Measurements from ENCODE around the gene MMP24OS.
A peak's percentile ranks its signal among the peaks of the same experiment; 100 is the strongest.

MMP24OS gene

GRCh38 chr20:35291654-35292503 is 14.0 kb upstream of the MMP24OS start, which contains the start of gene FAM83C:
FAM83C (minus strand) TSS chr20:35292425; CDS start chr20:35292304, 121 bp downstream.
- DNase-seq (ENCODE audit: low read depth in 3 of 3): no peak

GRCh38 chr20:35290887-35291417 is 13.0 kb upstream of the MMP24OS start:
- no peak for DNase-seq (ENCODE audit: low read depth in 3 of 3)

GRCh38 chr20:35290186-35290886 is 12.4 kb upstream of the MMP24OS start:
- DNase-seq (ENCODE audit: low read depth in 3 of 3): no peak

GRCh38 chr20:35288325-35289060 is 10.6 kb upstream of the MMP24OS start:
- DNase-seq (ENCODE audit: low read depth in 3 of 3): no peak

GRCh38 chr20:35287509-35288324 is 9.8 kb upstream of the MMP24OS start:
- no peak for DNase-seq (ENCODE audit: low read depth in 3 of 3)

GRCh38 chr20:35286899-35287508 is 9.1 kb upstream of the MMP24OS start:
- DNase-seq (ENCODE audit: low read depth in 3 of 3): no peak

GRCh38 chr20:35286077-35286898 is 8.4 kb upstream of the MMP24OS start:
- no peak for DNase-seq (ENCODE audit: low read depth in 3 of 3)

- DNase-seq (ENCODE audit: low read depth in 3 of 3): no peak
These were observed 7.8 kb upstream of the MMP24OS start for GRCh38 chr20:35285806-35286076.

GRCh38 chr20:35284992-35285805 is 7.3 kb upstream of the MMP24OS start:
- no peak for DNase-seq (ENCODE audit: low read depth in 3 of 3)

GRCh38 chr20:35284267-35284991 is 6.5 kb upstream of the MMP24OS start, which contains the start of gene EIF6:
EIF6 (minus strand) TSS chr20:35284772; CDS start chr20:35284487, 285 bp downstream.
- peak; percentile 51 to 64 (median 53) for DNase-seq (ENCODE audit: low read depth in 3 of 3)

- peak in 2 of 3 experiments; percentile 23 to 26 for DNase-seq (ENCODE audit: low read depth in 3 of 3)
These were observed 5.7 kb upstream of the MMP24OS start for GRCh38 chr20:35283441-35284266.

- no peak for DNase-seq (ENCODE audit: low read depth in 3 of 3)
These were observed 3.7 kb upstream of the MMP24OS start for GRCh38 chr20:35281506-35282101.

- no peak for DNase-seq (ENCODE audit: low read depth in 3 of 3)
These were observed 2.6 kb upstream of the MMP24OS start for GRCh38 chr20:35280523-35280922.

- DNase-seq (ENCODE audit: low read depth in 3 of 3): no peak
These were observed 1.7 kb upstream of the MMP24OS start for GRCh38 chr20:35279533-35280174.

- DNase-seq (ENCODE audit: low read depth in 3 of 3): no peak
These were observed 1.1 kb upstream of the MMP24OS start for GRCh38 chr20:35279040-35279439.

- DNase-seq (ENCODE audit: low read depth in 3 of 3): peak in 1 of 3 experiments; percentile 12
These were observed 795 bp downstream of the MMP24OS start for GRCh38 chr20:35277127-35277526.
